RWPE2 (cell line): ENCODE measurements around the gene COL23A1.

Source experiments
- ATAC-seq: fragments of 200-7000 bp; cut with Tn5 transposase; 3 replicates; pipeline ENCODE4 v1.9.1; 2021; ENCODE audit warnings: low read depth
- DNase-seq: peaks from one replicate; pipeline ENCODE4 v3.0.0-alpha.2; 2020; ENCODE audit warnings: low spot score
- H3K27ac ChIP-seq: fragments of 450-650 bp; 2 replicates; pipeline ENCODE4 v1.5.1; 2017; ENCODE audit warnings: mild to moderate bottlenecking; ENCODE audit not compliant: poor library complexity, severe bottlenecking
- H3K27me3 ChIP-seq: fragments of 250-450 bp; sonication (Bioruptor Pico); 2 replicates; pipeline ENCODE4 v1.5.1; 2021; ENCODE audit warnings: mild to moderate bottlenecking, moderate library complexity; ENCODE audit not compliant: insufficient read depth, poor library complexity, severe bottlenecking
- H3K36me3 ChIP-seq: fragments of 250-450 bp; sonication (Bioruptor Pico); 2 replicates; pipeline ENCODE4 v1.5.1; 2020; ENCODE audit warnings: low read depth, mild to moderate bottlenecking, moderate library complexity
- H3K4me1 ChIP-seq: fragments of 250-450 bp; sonication (Bioruptor Pico); 2 replicates; pipeline ENCODE4 v1.5.1; 2021; ENCODE audit warnings: mild to moderate bottlenecking, moderate library complexity; ENCODE audit not compliant: insufficient read depth, poor library complexity, severe bottlenecking
- H3K4me3 ChIP-seq: fragments of 250-450 bp; sonication (Bioruptor Pico); 2 replicates; pipeline ENCODE4 v1.5.1; 2021; ENCODE audit warnings: mild to moderate bottlenecking, moderate library complexity; ENCODE audit not compliant: severe bottlenecking
- H3K9me3 ChIP-seq: fragments of 250-450 bp; sonication (Bioruptor Pico); 2 replicates; pipeline ENCODE4 v1.5.1; 2021; ENCODE audit warnings: mild to moderate bottlenecking, moderate library complexity; ENCODE audit not compliant: severe bottlenecking
- TF ChIP-seq, protein P1 (sequence below): fragments of 450-650 bp; IDR thresholded peaks from one replicate; pipeline ENCODE4 v1.5.1; 2017; ENCODE audit warnings: mild to moderate bottlenecking, moderate library complexity; ENCODE audit not compliant: poor library complexity, severe bottlenecking

Gene COL23A1

DNA sequence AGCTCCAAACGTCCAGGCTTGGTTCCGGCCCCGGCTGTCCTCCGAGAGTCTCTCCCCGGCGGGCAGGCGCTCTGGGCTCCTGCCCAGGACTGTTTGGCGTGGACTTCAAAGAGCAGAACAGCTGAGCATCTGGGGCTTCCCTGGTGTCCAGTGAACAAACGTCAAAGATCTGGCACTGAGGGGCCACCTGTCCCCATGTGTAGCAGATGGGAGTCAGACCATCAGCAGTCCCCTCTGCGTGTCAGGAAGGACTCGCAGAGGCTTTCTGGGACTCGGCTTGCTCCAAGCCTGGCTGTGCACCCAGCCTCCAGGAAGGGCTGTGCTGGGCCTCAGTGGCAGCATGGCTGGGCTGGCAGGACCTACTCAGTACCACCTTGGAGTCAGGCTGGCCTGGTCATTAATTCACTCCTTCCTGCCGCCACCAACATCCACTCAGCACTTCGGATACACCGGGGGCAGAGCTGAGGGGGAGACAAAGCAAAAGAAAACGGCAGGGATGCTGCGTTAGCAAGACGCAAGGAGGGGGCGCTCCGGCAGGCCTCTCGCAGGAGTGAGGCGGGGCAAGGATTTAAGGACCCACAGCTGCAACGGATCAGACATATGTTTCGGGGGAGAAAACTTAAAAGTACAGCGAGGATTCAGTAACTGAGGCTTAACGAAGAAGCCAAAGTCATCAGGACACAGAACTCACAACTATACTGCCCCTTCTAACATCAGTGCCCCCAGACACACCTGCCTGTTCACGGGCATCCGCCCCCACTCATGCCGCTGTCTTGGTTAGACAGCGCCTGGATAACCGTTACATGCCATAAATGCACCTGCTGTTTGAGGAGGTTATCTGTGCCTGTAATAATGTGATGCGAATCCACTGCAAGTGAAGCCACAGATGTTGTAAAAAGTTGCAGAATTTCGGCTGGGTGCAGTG is 193.1 kb downstream of the COL23A1 start:
- TF ChIP-seq, protein P1, sequence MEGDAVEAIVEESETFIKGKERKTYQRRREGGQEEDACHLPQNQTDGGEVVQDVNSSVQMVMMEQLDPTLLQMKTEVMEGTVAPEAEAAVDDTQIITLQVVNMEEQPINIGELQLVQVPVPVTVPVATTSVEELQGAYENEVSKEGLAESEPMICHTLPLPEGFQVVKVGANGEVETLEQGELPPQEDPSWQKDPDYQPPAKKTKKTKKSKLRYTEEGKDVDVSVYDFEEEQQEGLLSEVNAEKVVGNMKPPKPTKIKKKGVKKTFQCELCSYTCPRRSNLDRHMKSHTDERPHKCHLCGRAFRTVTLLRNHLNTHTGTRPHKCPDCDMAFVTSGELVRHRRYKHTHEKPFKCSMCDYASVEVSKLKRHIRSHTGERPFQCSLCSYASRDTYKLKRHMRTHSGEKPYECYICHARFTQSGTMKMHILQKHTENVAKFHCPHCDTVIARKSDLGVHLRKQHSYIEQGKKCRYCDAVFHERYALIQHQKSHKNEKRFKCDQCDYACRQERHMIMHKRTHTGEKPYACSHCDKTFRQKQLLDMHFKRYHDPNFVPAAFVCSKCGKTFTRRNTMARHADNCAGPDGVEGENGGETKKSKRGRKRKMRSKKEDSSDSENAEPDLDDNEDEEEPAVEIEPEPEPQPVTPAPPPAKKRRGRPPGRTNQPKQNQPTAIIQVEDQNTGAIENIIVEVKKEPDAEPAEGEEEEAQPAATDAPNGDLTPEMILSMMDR: no peak
- no peaks in the 10 kb centered on the region for H3K4me1 ChIP-seq
- no peak overlapping the region for H3K27ac ChIP-seq
- peaks cover 9% of the 10 kb centered on the region for H3K27me3 ChIP-seq
- no peaks in the 10 kb centered on the region for H3K36me3 ChIP-seq
- H3K4me3 ChIP-seq: no peak overlapping the region
- H3K9me3 ChIP-seq: no peaks in the 10 kb centered on the region
- peak; percentile 62 for DNase-seq
- ATAC-seq: no peak

DNA sequence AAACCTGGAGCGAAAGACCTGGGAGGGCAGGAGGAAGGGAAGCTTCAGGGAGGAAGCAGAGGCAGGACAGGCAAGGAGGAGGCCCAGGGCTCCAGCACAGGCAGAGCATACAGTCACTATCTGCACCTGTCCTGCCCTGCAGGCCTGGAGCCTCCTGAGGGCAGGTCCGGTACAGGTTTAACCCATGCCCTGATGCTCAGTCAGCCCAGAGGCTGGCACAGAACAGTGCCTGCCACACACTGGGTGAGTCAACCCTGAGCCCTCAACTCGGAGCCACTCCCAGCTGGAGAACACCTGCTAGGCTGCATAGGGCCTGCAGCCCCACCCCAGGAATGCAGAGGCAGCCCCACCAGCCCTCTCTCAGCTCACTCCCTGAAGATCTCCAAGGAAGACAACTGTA is 196.1 kb downstream of the COL23A1 start:
- Histone ChIP-seq H3K36me3 (no peaks in the 10 kb centered on the region), H3K9me3 (no peaks in the 10 kb centered on the region), H3K4me1 (no peaks in the 10 kb centered on the region), H3K27ac (no peak overlapping the region), H3K4me3 (no peak overlapping the region), H3K27me3 (peaks cover 14% of the 10 kb centered on the region)
- ATAC-seq (peak; percentile 72; the same call in 2 of the 3 replicates), DNase-seq (peak; percentile 56)
- TF ChIP-seq, protein P1: no peak

DNA sequence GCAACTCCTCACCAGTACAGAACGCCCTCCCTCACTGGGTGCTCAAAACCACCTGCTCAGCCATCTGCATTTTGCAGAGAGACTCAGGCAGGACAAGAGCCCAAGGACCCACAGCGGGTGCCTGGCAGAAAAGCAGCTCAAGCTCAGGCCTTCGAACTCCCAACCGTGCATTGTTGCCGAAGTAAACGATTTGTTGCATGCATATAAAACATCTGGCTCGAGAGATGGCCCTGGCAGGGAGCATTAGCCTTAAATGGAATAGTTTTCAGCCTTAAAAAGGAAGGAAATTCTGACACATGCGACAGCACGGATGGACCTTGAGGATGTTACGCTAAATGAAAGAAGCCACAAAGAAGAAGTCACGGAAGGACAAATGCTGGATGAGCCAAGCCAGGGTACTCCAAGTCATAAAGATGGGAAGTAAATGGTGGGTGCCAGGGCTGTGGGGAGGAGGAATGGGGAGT is 197.2 kb downstream of the COL23A1 start:
- H3K4me1 ChIP-seq: no peaks in the 10 kb centered on the region
- H3K4me3 ChIP-seq: no peak overlapping the region
- peak; percentile 49 for DNase-seq
- TF ChIP-seq, protein P1: no peak
- peaks cover 9% of the 10 kb centered on the region for H3K27me3 ChIP-seq
- H3K9me3 ChIP-seq: no peaks in the 10 kb centered on the region
- H3K27ac ChIP-seq: no peak overlapping the region
- ATAC-seq: no peak
- no peaks in the 10 kb centered on the region for H3K36me3 ChIP-seq

DNA sequence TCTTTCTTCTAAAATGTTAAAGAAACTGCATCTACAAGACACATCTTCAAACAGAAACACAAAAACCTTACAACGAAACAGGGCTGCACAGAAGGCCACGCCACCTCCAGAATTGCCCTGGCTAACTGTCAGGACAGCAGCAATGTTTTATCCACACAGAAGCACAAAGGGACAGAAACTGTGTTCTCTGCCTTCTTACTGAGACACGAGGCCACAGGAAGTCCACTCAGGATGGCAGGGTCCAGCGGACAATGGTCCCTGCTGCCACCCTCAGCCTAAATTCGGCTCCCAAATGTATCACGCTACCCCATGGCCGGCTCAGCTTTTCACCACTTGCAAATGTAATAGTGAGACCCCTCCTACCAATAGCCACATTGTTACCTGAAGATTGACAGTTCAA is 197.8 kb downstream of the COL23A1 start:
- Histone ChIP-seq H3K9me3 (no peaks in the 10 kb centered on the region), H3K27ac (no peak overlapping the region), H3K36me3 (no peaks in the 10 kb centered on the region), H3K4me3 (no peak overlapping the region), H3K4me1 (no peaks in the 10 kb centered on the region), H3K27me3 (peaks cover 9% of the 10 kb centered on the region)
- TF ChIP-seq, protein P1: no peak
- DNase-seq (no peak), ATAC-seq (no peak)

DNA sequence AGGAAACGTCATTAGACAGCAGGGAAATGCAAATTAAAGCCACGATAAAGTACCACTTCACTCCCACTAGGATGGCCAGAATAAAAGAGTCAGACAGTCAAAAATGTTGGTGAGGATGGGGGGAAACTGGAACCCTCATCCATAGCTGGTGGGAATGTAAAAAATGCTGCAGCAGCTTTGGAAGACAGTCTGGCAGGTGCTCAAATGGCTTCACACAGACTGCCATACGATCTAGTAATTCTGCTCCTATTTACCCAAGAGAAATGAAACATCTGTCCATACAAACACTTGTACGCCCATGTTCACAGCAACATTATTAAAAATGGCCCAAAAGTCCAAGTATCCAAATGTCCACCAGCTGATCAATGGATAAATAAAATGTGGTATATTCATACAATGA is 198.7 kb downstream of the COL23A1 start:
- peaks cover 9% of the 10 kb centered on the region for H3K27me3 ChIP-seq
- H3K36me3 ChIP-seq: no peaks in the 10 kb centered on the region

More for the DNA sequence above, 198.7 kb downstream of the COL23A1 start:
- H3K9me3 ChIP-seq: no peaks in the 10 kb centered on the region
- no peaks in the 10 kb centered on the region for H3K4me1 ChIP-seq
- ATAC-seq (no peak), DNase-seq (no peak)
- no peak overlapping the region for H3K27ac ChIP-seq
- H3K4me3 ChIP-seq: no peak overlapping the region
- TF ChIP-seq, protein P1: no peak
